GM12872 (cell line): Measurements from ENCODE around the gene FHAD1.

ENCODE experiments used
- TF ChIP-seq, protein P1 (sequence below): IDR thresholded peaks from 3 replicates; pipeline ENCODE4 v1.5.1; 2011; ENCODE audit warnings: low read depth, mild to moderate bottlenecking, low read length, moderate library complexity; ENCODE audit not compliant: insufficient read depth

Gene FHAD1

DNA sequence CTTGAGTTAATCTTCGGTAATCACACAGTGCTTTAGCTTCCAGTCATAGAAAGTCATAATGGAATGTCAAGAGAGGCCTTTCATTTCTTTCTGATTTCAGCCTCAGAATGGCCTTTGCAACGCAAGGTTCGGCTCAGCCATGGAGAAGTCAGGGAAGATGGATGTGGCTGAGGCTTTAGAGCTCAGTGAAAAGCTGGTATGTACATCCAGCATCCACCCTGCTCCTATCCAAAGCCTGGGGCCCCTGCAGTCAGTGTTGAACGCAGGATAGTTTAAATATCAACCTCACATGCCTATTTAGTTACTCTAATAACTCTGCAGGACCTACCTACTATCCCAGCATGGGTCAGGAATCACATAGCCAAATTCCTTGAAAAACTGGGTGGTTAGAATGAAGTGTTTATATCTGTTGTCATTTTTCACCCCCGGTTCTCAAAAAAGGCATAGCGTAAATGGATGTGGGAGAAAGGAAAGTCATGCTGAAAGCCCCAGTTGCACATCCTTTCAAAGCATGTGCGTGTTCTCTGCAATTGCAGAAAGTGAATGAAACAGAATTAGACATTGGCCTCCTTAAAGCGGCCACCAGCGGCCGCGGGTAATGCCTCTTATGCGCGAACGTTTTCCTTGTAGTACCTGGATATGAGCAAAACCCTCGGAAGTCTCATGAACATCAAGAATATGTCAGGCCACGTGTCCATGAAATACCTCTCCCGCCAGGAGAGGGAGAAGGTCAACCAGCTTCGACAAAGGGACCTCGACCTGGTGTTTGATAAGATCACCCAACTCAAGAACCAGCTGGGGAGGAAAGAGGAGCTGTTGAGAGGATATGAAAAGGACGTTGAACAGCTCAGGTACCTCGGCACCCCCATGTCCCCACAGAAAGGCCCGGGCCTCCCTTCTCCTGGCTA is 133.8 kb downstream of the FHAD1 start:
- TF ChIP-seq, protein P1, sequence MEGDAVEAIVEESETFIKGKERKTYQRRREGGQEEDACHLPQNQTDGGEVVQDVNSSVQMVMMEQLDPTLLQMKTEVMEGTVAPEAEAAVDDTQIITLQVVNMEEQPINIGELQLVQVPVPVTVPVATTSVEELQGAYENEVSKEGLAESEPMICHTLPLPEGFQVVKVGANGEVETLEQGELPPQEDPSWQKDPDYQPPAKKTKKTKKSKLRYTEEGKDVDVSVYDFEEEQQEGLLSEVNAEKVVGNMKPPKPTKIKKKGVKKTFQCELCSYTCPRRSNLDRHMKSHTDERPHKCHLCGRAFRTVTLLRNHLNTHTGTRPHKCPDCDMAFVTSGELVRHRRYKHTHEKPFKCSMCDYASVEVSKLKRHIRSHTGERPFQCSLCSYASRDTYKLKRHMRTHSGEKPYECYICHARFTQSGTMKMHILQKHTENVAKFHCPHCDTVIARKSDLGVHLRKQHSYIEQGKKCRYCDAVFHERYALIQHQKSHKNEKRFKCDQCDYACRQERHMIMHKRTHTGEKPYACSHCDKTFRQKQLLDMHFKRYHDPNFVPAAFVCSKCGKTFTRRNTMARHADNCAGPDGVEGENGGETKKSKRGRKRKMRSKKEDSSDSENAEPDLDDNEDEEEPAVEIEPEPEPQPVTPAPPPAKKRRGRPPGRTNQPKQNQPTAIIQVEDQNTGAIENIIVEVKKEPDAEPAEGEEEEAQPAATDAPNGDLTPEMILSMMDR, result no peak

DNA sequence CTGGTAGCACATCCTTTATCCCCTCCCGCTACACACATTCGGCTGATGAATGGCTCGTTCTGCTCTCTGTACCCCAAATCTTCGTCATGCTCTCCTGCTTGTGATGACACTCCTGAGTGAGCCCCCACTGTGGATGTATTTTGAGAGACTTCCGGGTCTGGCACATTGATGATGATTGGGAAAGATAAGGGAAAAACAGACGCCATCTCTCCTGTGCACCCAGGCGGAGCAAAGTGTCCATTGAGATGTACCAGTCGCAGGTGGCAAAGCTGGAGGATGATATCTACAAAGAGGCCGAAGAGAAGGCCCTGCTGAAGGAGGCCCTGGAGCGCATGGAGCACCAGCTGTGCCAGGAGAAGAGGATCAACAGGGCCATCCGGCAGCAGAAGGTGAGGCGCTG is 134.8 kb downstream of the FHAD1 start:
- TF ChIP-seq, protein P1, result no peak

DNA sequence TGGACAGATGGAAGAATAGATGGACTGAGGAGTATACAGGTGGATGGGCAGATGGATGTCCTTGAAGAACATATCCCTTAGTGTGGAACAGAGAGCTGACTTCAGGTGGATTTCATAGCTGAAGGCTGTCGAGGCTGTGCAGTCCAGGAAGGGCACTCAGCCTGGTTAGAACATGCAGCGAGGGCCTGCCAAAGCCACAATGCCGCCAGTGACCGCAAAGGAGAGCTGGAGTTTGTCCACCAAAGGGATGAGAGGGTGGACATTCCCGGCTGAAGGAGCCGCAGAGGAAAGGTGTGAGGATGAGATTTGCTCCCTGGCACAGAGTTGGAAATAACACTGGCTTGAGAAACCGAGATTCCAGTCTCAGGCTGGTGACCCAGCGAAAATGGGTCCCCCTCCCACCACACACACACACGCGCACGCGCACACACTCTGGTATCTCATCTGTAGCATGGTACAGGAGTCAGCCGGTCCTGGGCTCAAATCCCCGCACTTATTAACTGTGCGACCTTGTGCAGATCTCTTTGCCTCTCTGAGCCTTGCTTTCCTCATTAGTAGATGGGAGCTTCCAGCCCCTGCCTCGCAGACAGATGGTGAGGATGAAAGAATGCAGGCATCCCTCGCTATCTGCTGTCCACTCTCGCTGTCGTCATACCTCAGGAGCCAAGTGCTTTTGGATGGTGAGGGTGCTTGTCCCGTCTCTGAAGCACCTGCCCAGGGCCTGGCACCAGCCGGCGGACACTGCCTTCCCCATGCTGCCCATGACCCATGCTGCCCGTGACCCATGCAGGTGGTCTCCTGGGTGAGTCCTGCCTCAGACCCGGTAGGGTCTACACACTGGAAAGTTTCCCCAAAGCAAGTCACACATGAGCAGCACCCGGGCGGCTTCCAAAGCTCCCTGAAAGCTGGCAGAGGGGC is 135.8 kb downstream of the FHAD1 start:
- TF ChIP-seq, protein P1, result no peak

DNA sequence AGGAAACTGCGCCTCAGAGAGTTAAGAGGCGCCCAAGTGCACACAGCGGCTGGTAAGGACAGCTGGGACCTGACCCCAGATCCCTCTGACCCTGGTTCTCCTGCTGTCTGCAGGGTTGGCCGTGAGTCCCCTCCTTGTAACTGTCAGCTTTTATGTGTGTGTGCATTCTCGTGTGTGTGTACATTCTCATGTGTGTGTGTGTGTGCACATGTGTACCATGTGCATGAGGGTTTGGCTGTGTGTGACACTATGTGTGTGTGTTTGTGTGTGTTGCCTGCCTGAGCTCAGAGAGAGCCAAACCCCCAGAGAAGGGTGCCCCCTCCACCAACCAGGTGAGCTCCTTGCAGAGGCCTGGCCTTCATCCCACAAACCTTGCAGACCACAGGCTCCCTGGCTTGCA is 136.8 kb downstream of the FHAD1 start:
- TF ChIP-seq, protein P1, result no peak

DNA sequence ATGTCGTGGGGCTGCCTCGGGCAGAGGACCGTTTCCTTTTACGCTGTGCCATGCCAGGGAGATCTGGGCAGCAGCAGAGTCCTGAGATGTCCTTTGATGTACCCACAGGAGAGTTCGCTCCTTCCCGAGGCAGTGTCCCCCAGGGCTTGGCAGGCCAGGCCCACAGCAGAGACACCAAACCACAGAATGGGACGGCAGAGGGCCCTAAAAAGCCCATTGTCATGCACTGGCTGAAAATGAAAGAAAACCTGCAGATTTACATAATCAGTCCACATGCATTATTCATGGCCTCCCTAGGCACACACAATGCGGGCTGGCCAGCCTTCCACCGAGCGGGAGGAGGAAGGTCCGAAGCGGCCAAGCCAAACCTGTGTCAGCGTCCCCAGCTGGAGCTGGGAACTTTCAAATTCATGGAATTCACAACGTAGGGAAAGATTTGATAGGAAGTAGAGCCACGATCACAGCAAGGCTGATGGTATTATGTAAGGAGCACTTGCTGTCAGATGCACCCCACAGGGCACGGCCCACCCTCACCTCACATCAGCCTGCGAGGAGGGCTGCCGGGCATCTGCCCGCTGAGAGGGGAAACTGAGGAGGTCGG is 137.4 kb downstream of the FHAD1 start:
- TF ChIP-seq, protein P1, result no peak

DNA sequence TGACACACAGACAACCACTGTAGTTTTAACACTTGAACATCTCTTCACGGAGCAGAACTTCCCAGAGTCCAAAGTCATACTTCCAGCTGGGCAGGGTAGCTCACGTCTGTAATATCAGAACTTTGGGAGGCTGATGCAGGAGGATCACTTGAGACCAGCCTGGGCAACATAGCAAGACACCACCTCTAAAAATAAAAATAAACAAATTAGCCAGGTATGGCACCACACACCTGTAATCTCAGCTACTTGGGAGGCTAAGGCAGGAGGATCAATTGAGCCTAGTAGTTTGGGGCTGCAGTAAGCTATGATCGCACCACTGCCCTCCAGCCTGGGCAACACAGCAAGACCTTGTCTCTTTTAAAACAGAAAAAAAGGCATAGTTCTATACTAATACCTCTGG is 138.4 kb downstream of the FHAD1 start:
- TF ChIP-seq, protein P1, result no peak
